ENCODE results near the gene RSF1. TPM values are rescaled to one million over a fixed set of nuclear protein-coding genes. Genes with fewer than 3 reads are reported as not detected.

Gene RSF1
- total RNA-seq, 1 donor from 2014 or later: 74.2 TPM

GRCh38 chr11:77771135-77771534 is 49.4 kb downstream of the RSF1 start:
- H3K4me1 Mint-ChIP-seq (ENCODE audit: unreplicated experiment): peaks cover 7% of the 10 kb centered on the region
- no peak overlapping the region for H3K27ac Mint-ChIP-seq (ENCODE audit: unreplicated experiment)
- H3K9me3 Mint-ChIP-seq (ENCODE audit: unreplicated experiment): no peaks in the 10 kb centered on the region
- H3K27me3 Mint-ChIP-seq (ENCODE audit: unreplicated experiment): no peaks in the 10 kb centered on the region
- no peak for DNase-seq (ENCODE audit: extremely low spot score, unreplicated experiment)
- no peak for TF ChIP-seq CTCF (IDR thresholded peaks at IDR 0.05)
- no peak overlapping the region for H3K4me3 Mint-ChIP-seq (ENCODE audit: unreplicated experiment)
- no peaks in the 10 kb centered on the region for H3K36me3 Mint-ChIP-seq (ENCODE audit: unreplicated experiment)

- Mint-ChIP-seq H3K36me3 (ENCODE audit: unreplicated experiment) (no peaks in the 10 kb centered on the region), H3K9me3 (ENCODE audit: unreplicated experiment) (no peaks in the 10 kb centered on the region), H3K4me1 (ENCODE audit: unreplicated experiment) (peaks cover 7% of the 10 kb centered on the region), H3K27ac (ENCODE audit: unreplicated experiment) (no peak overlapping the region), H3K27me3 (ENCODE audit: unreplicated experiment) (no peaks in the 10 kb centered on the region), H3K4me3 (ENCODE audit: unreplicated experiment) (no peak overlapping the region)
- DNase-seq (ENCODE audit: extremely low spot score, unreplicated experiment): no peak
- TF ChIP-seq CTCF (IDR thresholded peaks at IDR 0.05): no peak
Observed at GRCh38 chr11:77770629-77771028, 49.9 kb downstream of the RSF1 start.

- no peak for DNase-seq (ENCODE audit: extremely low spot score, unreplicated experiment)
- H3K27ac Mint-ChIP-seq (ENCODE audit: unreplicated experiment): no peak overlapping the region
- no peak overlapping the region for H3K4me3 Mint-ChIP-seq (ENCODE audit: unreplicated experiment)
- H3K27me3 Mint-ChIP-seq (ENCODE audit: unreplicated experiment): no peaks in the 10 kb centered on the region
- TF ChIP-seq CTCF (IDR thresholded peaks at IDR 0.05): no peak
- H3K9me3 Mint-ChIP-seq (ENCODE audit: unreplicated experiment): no peaks in the 10 kb centered on the region
- peaks cover 33% of the 10 kb centered on the region for H3K36me3 Mint-ChIP-seq (ENCODE audit: unreplicated experiment)
- H3K4me1 Mint-ChIP-seq (ENCODE audit: unreplicated experiment): peaks cover 2% of the 10 kb centered on the region
Observed at GRCh38 chr11:77762426-77762825, 58.1 kb downstream of the RSF1 start.

- H3K4me1 Mint-ChIP-seq (ENCODE audit: unreplicated experiment): no peaks in the 10 kb centered on the region
- no peak for TF ChIP-seq CTCF (IDR thresholded peaks at IDR 0.05)
- DNase-seq (ENCODE audit: extremely low spot score, unreplicated experiment): no peak
- no peak overlapping the region for H3K27ac Mint-ChIP-seq (ENCODE audit: unreplicated experiment)
- no peak overlapping the region for H3K4me3 Mint-ChIP-seq (ENCODE audit: unreplicated experiment)
- H3K36me3 Mint-ChIP-seq (ENCODE audit: unreplicated experiment): peaks cover 39% of the 10 kb centered on the region
- H3K9me3 Mint-ChIP-seq (ENCODE audit: unreplicated experiment): no peaks in the 10 kb centered on the region
- H3K27me3 Mint-ChIP-seq (ENCODE audit: unreplicated experiment): no peaks in the 10 kb centered on the region
Observed at GRCh38 chr11:77761491-77761890, 59.0 kb downstream of the RSF1 start.

GRCh38 chr11:77758331-77758730 is 62.2 kb downstream of the RSF1 start:
- no peak overlapping the region for H3K4me3 Mint-ChIP-seq (ENCODE audit: unreplicated experiment)
- H3K27ac Mint-ChIP-seq (ENCODE audit: unreplicated experiment): no peak overlapping the region
- peaks cover 42% of the 10 kb centered on the region for H3K36me3 Mint-ChIP-seq (ENCODE audit: unreplicated experiment)

More at GRCh38 chr11:77758331-77758730, 62.2 kb downstream of the RSF1 start:
- no peaks in the 10 kb centered on the region for H3K27me3 Mint-ChIP-seq (ENCODE audit: unreplicated experiment)
- peaks cover 1% of the 10 kb centered on the region for H3K4me1 Mint-ChIP-seq (ENCODE audit: unreplicated experiment)
- no peaks in the 10 kb centered on the region for H3K9me3 Mint-ChIP-seq (ENCODE audit: unreplicated experiment)
- DNase-seq (ENCODE audit: extremely low spot score, unreplicated experiment): no peak
- TF ChIP-seq CTCF (IDR thresholded peaks at IDR 0.05): no peak
